ENCODE data around the gene RCC2. TPM values are rescaled to one million over a fixed set of nuclear protein-coding genes. Genes with fewer than 3 reads are reported as not detected.

RCC2 gene
- total RNA-seq, 1 experiment from 2014 or later = 473 TPM

- no peak overlapping the region for H2BK20ac ChIP-seq (ENCODE audit: low read depth, low read length, poor library complexity, severe bottlenecking)
- no peak for TF ChIP-seq CTCF (conservative IDR thresholded peaks at IDR 0.05)
- H4K5ac ChIP-seq (ENCODE audit: insufficient read length, low read depth, low read length) = no peak overlapping the region
- H4K20me1 ChIP-seq (ENCODE audit: control insufficient read depth, insufficient read depth, insufficient read length) = no peaks in the 10 kb centered on the region
- H3K9ac ChIP-seq (ENCODE audit: extremely low read depth, insufficient read length, low read length) = no peak overlapping the region
- no peak overlapping the region for H3K14ac ChIP-seq (ENCODE audit: insufficient read depth, low read length)
- H3K4me2 ChIP-seq (ENCODE audit: insufficient read depth, insufficient read length, low read length) = no peak overlapping the region
- no peak overlapping the region for H2BK5ac ChIP-seq (ENCODE audit: insufficient read length, low read length)
- no peaks in the 10 kb centered on the region for H3K23me2 ChIP-seq (ENCODE audit: insufficient read length, low read depth, low read length, poor library complexity, severe bottlenecking)
- no peaks in the 10 kb centered on the region for H3K9me3 ChIP-seq (ENCODE audit: control insufficient read depth, low read depth, low read length)
- H2AK5ac ChIP-seq (ENCODE audit: insufficient read length, low read length) = no peak overlapping the region
- Mint-ChIP-seq H3K27me3 (ENCODE audit: low read depth) (no peaks in the 10 kb centered on the region; the same call in 1 of the 2 replicates), H3K4me3 (no peak overlapping the region), H3K9me3 (no peaks in the 10 kb centered on the region), H3K4me1 (peaks cover 25 to 33% of the 10 kb centered on the region in 2 experiments), H3K27ac (0 out of 7 replicates have a peak overlapping the region, but pooled peaks of 1 of the 3 experiments have one; percentile 28), H3K36me3 (ENCODE audit: insufficient read depth in 1 of 3, low read depth in 3 of 3) (peaks cover 88 to 100% (median 100%) of the 10 kb centered on the region in 3 experiments)
- H3K4ac ChIP-seq (ENCODE audit: low read depth, low read length) = no peak overlapping the region
- DNase-seq = no peak
- H3K27me3 ChIP-seq (ENCODE audit: insufficient read depth, low read length) = no peaks in the 10 kb centered on the region
- H2BK12ac ChIP-seq (ENCODE audit: insufficient read length, low read depth, low read length) = no peak overlapping the region
- H3K4me1 ChIP-seq (ENCODE audit: insufficient read depth, low read length) = no peaks in the 10 kb centered on the region
- H2BK15ac ChIP-seq (ENCODE audit: low read depth, low read length) = no peak overlapping the region
- no peak overlapping the region for H4K91ac ChIP-seq (ENCODE audit: insufficient read length, low read depth, low read length)
- no peak overlapping the region for H3K56ac ChIP-seq (ENCODE audit: insufficient read length, low read depth, low read length)
- H4K8ac ChIP-seq (replicated peaks; ENCODE audit: insufficient read length, low read depth, low read length) = no peak overlapping the region
- no peak overlapping the region for H3K23ac ChIP-seq (ENCODE audit: insufficient read length, low read depth, low read length)
- H2BK120ac ChIP-seq (ENCODE audit: low read depth, low read length, poor library complexity, severe bottlenecking) = no peak overlapping the region
- H3K27ac ChIP-seq (ENCODE audit: insufficient read length, low read depth, low read length) = no peak overlapping the region
- H3K79me1 ChIP-seq (ENCODE audit: insufficient read depth, low read depth, low read length, poor library complexity, severe bottlenecking) = peaks cover 11% of the 10 kb centered on the region
- no peak overlapping the region for H2AFZ ChIP-seq (ENCODE audit: low read length)
- H3K18ac ChIP-seq (ENCODE audit: insufficient read length, low read depth, low read length) = no peak overlapping the region
- no CpG with 5 or more reads among the region's 2 CpGs for WGBS (ENCODE audit: extremely low coverage, insufficient read length, low lambda C conversion rate)
- H3T11ph ChIP-seq (ENCODE audit: low read length) = no peak overlapping the region
- no peaks in the 10 kb centered on the region; the same call in 1 of the 2 replicates for H3K79me2 ChIP-seq (ENCODE audit: insufficient read depth, low read length)
These were observed 25.5 kb downstream of the RCC2 start for GRCh38 chr1:17414022-17414421.
